Large intestine (tissue), 3 donors: Measurements from ENCODE around the gene ACTR8. TPM values are rescaled to one million over a fixed set of nuclear protein-coding genes. Genes with fewer than 3 reads are reported as not detected.

ENCODE experiments used
- DNase-seq, 2 donors: peaks; one replicate each; pipeline versions ENCODE4 v3.0.0 to v3.0.0-alpha.2; 2013
- H3K27ac ChIP-seq: one replicate; pipeline ENCODE4 v1.5.1; 2013; ENCODE audit warnings: low read length
- H3K27me3 ChIP-seq: 2 replicates; pipeline ENCODE4 v1.6.1; 2013; ENCODE audit warnings: low read length; ENCODE audit not compliant: control insufficient read depth, insufficient read depth
- H3K36me3 ChIP-seq: 2 replicates; pipeline ENCODE4 v1.6.1; 2013; ENCODE audit warnings: low read length; ENCODE audit not compliant: control insufficient read depth, insufficient read depth
- H3K4me1 ChIP-seq: one replicate; pipeline ENCODE4 v1.6.1; 2013; ENCODE audit warnings: low read length; ENCODE audit not compliant: control insufficient read depth, insufficient read depth
- H3K4me3 ChIP-seq: one replicate; pipeline ENCODE4 v1.5.1; 2013; ENCODE audit warnings: low read length
- H3K9me3 ChIP-seq: one replicate; pipeline ENCODE4 v1.6.1; 2013; ENCODE audit warnings: mild to moderate bottlenecking, low read depth, low read length, moderate library complexity; ENCODE audit not compliant: control insufficient read depth
- WGBS: methylation state at CpG from one replicate; pipeline ENCODE4 v1.1.5; 2013; ENCODE audit warnings: low lambda C conversion rate; ENCODE audit not compliant: insufficient coverage; 5-methylcytosine and 5-hydroxymethylcytosine counted together
- polyA plus RNA-seq: library from polyadenylated mRNA; unstranded; fragments of 120-200 nt; gene quantifications from one replicate; pipeline ENCODE4 v1.2.1, GENCODE V29; 2013

The ACTR8 gene
- polyA plus RNA-seq, 1 donor = 27.3 TPM

GRCh38 chr3:53892286-53892637, 10.3 kb upstream of the ACTR8 start:
- Histone ChIP-seq H3K4me3 (peak overlapping the region; percentile 97), H3K27me3 (no peaks in the 10 kb centered on the region), H3K27ac (peak overlapping the region; percentile 98), H3K9me3 (no peaks in the 10 kb centered on the region), H3K4me1 (peaks cover 10% of the 10 kb centered on the region), H3K36me3 (peaks cover 3% of the 10 kb centered on the region)
- WGBS = no CpG with 5 or more reads among the region's 4 CpGs
- DNase-seq = peak in 1 of 2 donors; percentile 9

DNA sequence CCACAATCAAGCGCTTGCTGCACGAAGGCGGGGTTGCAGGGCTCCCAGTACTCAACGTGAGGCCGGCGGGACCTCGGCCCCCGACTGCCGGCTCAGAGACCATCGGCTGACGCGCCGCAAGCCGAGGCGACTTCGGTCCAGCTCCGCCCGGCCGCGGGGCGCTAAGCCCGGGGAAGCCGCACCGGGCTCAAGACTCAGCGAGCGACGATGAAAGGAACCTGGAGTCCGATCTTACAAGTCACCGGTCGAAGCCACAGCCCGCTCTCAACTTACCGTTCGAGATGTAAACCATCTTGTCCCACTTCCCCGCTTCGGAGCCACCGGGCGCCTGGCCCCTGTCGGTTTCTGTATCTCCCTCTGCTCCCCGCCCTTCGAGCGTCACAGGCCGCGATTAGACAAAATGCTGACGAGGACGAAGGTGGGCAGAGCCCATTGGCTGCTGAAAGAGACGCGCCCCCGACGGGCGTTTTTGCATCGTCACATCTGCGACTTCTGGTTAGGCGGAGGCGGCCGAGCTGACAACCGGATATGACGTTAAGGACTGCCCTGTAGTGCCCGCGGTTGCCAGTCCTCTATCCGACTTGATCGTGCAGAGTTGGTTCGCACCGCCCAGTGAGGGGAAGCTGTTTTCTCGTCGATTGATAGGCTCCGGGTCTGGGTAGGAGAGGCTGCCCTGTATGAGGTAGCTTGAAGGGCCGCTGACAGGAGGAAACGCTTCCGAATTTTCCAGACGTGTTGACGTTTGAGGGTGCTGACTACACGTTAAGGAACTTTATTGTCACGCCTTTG, 9.7 kb upstream of the ACTR8 start, which contains the start of gene SELENOK:
TSS of gene SELENOK (minus strand) at position 363 of the 789 bp plus-strand sequence.
- DNase-seq = peak; percentile 99 to 100
- peaks cover 9% of the 10 kb centered on the region for H3K36me3 ChIP-seq
- peak within 1 kb of the TSS; percentile 98 for H3K27ac ChIP-seq
- H3K4me3 ChIP-seq = peak within 1 kb of the TSS; percentile 97
- WGBS = no CpG with 5 or more reads among the region's 73 CpGs
- H3K27me3 ChIP-seq = no peaks in the 10 kb centered on the region
- no peaks in the 10 kb centered on the region for H3K9me3 ChIP-seq
- H3K4me1 ChIP-seq = peaks cover 10% of the 10 kb centered on the region

GRCh38 chr3:53890726-53891475, 8.9 kb upstream of the ACTR8 start:
- H3K27ac ChIP-seq = peak overlapping the region; percentile 98
- H3K27me3 ChIP-seq = no peaks in the 10 kb centered on the region
- peak; percentile 53 to 82 for DNase-seq
- no CpG with 5 or more reads among the region's 21 CpGs for WGBS
- no peaks in the 10 kb centered on the region for H3K9me3 ChIP-seq
- peaks cover 10% of the 10 kb centered on the region for H3K4me1 ChIP-seq
- H3K4me3 ChIP-seq = peak overlapping the region; percentile 97
- H3K36me3 ChIP-seq = peaks cover 11% of the 10 kb centered on the region

DNA sequence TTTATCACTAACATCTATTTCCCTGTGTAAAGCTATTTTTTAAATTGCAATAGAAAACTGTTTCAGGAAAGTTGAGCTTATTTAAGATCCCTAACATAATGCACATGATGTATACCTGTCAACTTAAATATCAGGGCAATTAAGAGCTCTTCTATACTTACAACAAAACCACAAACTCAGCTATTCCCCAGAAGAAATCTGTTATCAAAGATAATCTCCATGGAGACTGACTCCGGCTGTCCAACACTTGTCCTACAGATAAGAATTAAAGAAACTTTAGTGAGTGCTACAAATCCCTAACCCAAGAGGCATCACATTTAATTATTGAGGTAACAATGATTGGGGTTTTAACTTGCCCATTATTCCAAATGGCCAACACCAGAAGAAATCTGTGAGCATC, 6.3 kb upstream of the ACTR8 start:
- no CpG with 5 or more reads among the region's 1 CpG for WGBS

DNA sequence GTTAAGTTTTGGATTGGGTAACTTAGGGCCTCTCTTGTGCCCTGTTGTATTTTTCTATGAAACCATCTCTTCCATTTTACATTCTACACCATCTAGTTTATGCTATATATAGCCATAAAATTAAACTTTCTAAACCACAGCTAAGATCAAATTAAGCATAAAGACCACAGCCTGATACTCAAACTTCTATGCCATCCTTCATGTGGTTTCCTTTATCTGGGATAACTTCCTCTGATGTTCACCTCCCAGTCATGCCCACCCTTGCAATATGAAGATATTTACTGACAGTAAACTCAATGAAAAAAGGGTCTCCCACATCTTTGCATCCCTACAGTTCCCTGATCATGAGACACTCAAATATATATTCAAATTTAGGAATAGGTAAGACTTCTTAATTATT, 5.5 kb upstream of the ACTR8 start:
- Histone ChIP-seq H3K4me1 (peaks cover 6% of the 10 kb centered on the region), H3K9me3 (no peaks in the 10 kb centered on the region), H3K27me3 (no peaks in the 10 kb centered on the region), H3K36me3 (peaks cover 22% of the 10 kb centered on the region), H3K27ac (no peak overlapping the region), H3K4me3 (no peak overlapping the region)
- DNase-seq = no peak

More for the DNA sequence above, 6.3 kb upstream of the ACTR8 start:
- Histone ChIP-seq H3K9me3 (no peaks in the 10 kb centered on the region), H3K4me1 (peaks cover 10% of the 10 kb centered on the region), H3K4me3 (no peak overlapping the region), H3K36me3 (peaks cover 22% of the 10 kb centered on the region), H3K27me3 (no peaks in the 10 kb centered on the region), H3K27ac (no peak overlapping the region)
- DNase-seq = no peak

- WGBS = 100% methylated on average over 1 of the region's 3 CpGs
Observed at GRCh38 chr3:53885239-53885638, 3.3 kb upstream of the ACTR8 start.

DNA sequence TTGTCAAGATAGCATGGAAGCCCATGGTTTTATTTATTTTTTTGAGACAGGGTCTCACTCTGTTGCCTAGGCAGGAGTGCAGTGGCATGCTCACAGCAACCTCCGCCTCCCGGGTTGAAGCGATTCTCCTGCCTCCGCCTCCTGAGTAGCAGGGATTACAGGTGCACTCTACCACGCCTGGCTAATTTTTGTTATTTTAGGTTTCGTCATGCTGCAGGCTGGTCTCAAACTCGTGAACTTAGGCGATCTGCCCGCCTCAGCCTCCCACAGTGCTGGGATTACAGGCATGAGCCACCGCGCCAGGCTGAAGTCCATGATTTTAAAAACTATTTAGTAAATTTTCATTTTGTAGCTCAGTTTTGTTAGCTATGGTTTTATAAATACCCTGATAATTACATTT, 2.7 kb upstream of the ACTR8 start:
- H3K36me3 ChIP-seq = peaks cover 25% of the 10 kb centered on the region
- no peak overlapping the region for H3K4me3 ChIP-seq

More at GRCh38 chr3:53885239-53885638, 3.3 kb upstream of the ACTR8 start:
- no peak overlapping the region for H3K27ac ChIP-seq
- peaks cover 22% of the 10 kb centered on the region for H3K36me3 ChIP-seq
- no peak overlapping the region for H3K4me3 ChIP-seq
- no peaks in the 10 kb centered on the region for H3K9me3 ChIP-seq
- DNase-seq = no peak
- no peaks in the 10 kb centered on the region for H3K27me3 ChIP-seq
- H3K4me1 ChIP-seq = peaks cover 12% of the 10 kb centered on the region

GRCh38 chr3:53883008-53883407, 1.1 kb upstream of the ACTR8 start:
- Histone ChIP-seq H3K4me1 (peaks cover 8% of the 10 kb centered on the region), H3K4me3 (no peak overlapping the region), H3K36me3 (peaks cover 29% of the 10 kb centered on the region), H3K27me3 (no peaks in the 10 kb centered on the region), H3K9me3 (no peaks in the 10 kb centered on the region), H3K27ac (no peak overlapping the region)
- no CpG with 5 or more reads among the region's 4 CpGs for WGBS
- DNase-seq = no peak

More for the DNA sequence above, 2.7 kb upstream of the ACTR8 start:
- no CpG with 5 or more reads among the region's 11 CpGs for WGBS
- peaks cover 8% of the 10 kb centered on the region for H3K4me1 ChIP-seq
- H3K27me3 ChIP-seq = no peaks in the 10 kb centered on the region
- no peaks in the 10 kb centered on the region for H3K9me3 ChIP-seq
- DNase-seq = no peak
- no peak overlapping the region for H3K27ac ChIP-seq

DNA sequence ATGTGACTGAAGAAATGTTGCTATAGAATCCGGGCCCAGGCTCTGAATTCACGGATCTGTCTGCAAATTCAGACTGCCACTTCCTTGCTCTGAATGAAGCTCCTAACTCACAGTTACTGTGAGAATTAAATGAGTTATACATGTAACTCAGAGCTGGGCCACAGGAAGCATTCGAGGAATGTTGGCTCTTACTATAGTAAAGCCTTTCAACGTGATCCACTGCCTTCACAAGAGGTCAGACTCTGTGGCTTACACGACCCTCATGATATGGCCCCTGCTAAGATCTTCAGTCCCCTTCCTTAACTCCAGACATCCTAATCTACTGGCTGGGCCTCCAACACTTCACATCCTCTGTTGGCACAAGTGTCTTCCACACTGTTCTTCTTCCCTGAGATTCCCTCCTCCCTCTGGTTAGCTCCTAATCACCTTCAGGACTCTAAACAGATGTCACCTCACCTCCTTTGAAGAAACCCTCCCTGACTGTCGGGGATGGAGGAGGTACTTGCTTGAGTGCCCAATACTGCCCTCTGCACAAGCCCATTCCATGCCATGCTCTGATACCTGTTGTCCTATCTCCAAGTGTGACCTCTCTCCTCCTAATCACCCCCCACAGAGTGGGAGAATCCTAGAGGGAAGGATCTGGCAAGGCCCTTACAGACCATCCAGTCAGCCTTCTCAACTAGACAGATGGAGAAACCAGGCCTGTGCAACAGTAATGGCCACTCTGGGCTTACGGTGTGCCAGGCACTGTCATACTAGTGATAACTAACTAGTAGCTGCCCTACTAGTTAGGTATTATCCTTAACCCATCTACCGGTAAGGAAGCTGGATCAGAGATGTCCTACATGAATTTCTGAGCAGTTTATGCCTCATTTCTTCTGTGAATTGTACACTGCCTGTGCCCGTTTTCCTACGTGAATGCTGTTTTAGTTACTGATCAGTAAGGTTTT, 1.3 kb downstream of the ACTR8 start:
- Histone ChIP-seq H3K4me1 (peaks cover 8% of the 10 kb centered on the region), H3K9me3 (no peaks in the 10 kb centered on the region), H3K27me3 (no peaks in the 10 kb centered on the region), H3K36me3 (peaks cover 40% of the 10 kb centered on the region), H3K4me3 (peak overlapping the region; percentile 87), H3K27ac (peak overlapping the region; percentile 87)
- DNase-seq = peak in 1 of 2 donors; percentile 19
- WGBS = 60% methylated on average over 1 of the region's 10 CpGs
